ENCODE measurements around the gene CYP8B1. TPM values are rescaled to one million over a fixed set of nuclear protein-coding genes. Genes with fewer than 3 reads are reported as not detected.

Gene CYP8B1
- total and polyA plus RNA-seq, 2 donors: 0.02 TPM; not detected in 1

- Histone ChIP-seq H3K9me3 (ENCODE audit: control insufficient read depth in 2 of 2, insufficient read depth in 1 of 2, low read length in 1 of 2) (no peaks in the 10 kb centered on the region), H3K36me3 (ENCODE audit: control insufficient read depth in 2 of 2, insufficient read depth in 2 of 2, low read length in 1 of 2) (no peaks in the 10 kb centered on the region), H3K4me3 (ENCODE audit: low read length in 2 of 2) (no peak overlapping the region), H3K27ac (ENCODE audit: low read depth in 1 of 2, low read length in 1 of 2) (no peak overlapping the region), H3K27me3 (ENCODE audit: control insufficient read depth in 2 of 2, insufficient read depth in 1 of 2, low read length in 1 of 2) (no peaks in the 10 kb centered on the region), H3K4me1 (ENCODE audit: control insufficient read depth in 2 of 2, insufficient read depth in 2 of 2, low read length in 2 of 2) (no peaks in the 10 kb centered on the region)
- DNase-seq (ENCODE audit: low read depth in 6 of 9, low spot score in 9 of 9): no peak
- 93% methylated on average over 2 of the region's 2 CpGs for WGBS
These were observed 52.3 kb downstream of the CYP8B1 start for GRCh38 chr3:42823351-42823750.

- Histone ChIP-seq H3K36me3 (ENCODE audit: control insufficient read depth in 2 of 2, insufficient read depth in 2 of 2, low read length in 1 of 2) (no peaks in the 10 kb centered on the region), H3K4me3 (ENCODE audit: low read length in 2 of 2) (no peak overlapping the region), H3K4me1 (ENCODE audit: control insufficient read depth in 2 of 2, insufficient read depth in 2 of 2, low read length in 2 of 2) (no peaks in the 10 kb centered on the region), H3K27me3 (ENCODE audit: control insufficient read depth in 2 of 2, insufficient read depth in 1 of 2, low read length in 1 of 2) (no peaks in the 10 kb centered on the region), H3K9me3 (ENCODE audit: control insufficient read depth in 2 of 2, insufficient read depth in 1 of 2, low read length in 1 of 2) (no peaks in the 10 kb centered on the region), H3K27ac (ENCODE audit: low read depth in 1 of 2, low read length in 1 of 2) (no peak overlapping the region)
- WGBS: 94% methylated on average over 3 of the region's 3 CpGs
- DNase-seq (ENCODE audit: low read depth in 6 of 9, low spot score in 9 of 9): no peak
These were observed 52.9 kb downstream of the CYP8B1 start for GRCh38 chr3:42822828-42823227.

Other genes with a start within 250 kb of the CYP8B1 start
- 2.5 TPM for gene ZBTB47, start 222.2 kb downstream of the CYP8B1 start, total RNA-seq
- gene ZBTB47, start 222.2 kb downstream of the CYP8B1 start, polyA plus RNA-seq: 5.1 TPM
- gene KLHL40, start 190.3 kb downstream of the CYP8B1 start, total RNA-seq: 0.14 TPM
- gene KLHL40, start 190.3 kb downstream of the CYP8B1 start, polyA plus RNA-seq: 0.16 TPM
- gene HHATL, start 173.1 kb downstream of the CYP8B1 start, total RNA-seq: 1.7 TPM
- gene HHATL, start 173.1 kb downstream of the CYP8B1 start, polyA plus RNA-seq: 3.7 TPM
- gene CCDC13, start 102.6 kb downstream of the CYP8B1 start, total RNA-seq: 0.94 TPM
- 0.59 TPM for gene CCDC13, start 102.6 kb downstream of the CYP8B1 start, polyA plus RNA-seq
- gene HIGD1A, start 71.4 kb downstream of the CYP8B1 start, total RNA-seq: 82.9 TPM
- 155 TPM for gene HIGD1A, start 71.4 kb downstream of the CYP8B1 start, polyA plus RNA-seq
- 0.14 TPM for gene ACKR2, start 66.4 kb downstream of the CYP8B1 start, total RNA-seq
- gene ACKR2, start 66.4 kb downstream of the CYP8B1 start, polyA plus RNA-seq: 0.82 TPM
- gene ZNF662, start 30.3 kb upstream of the CYP8B1 start, total RNA-seq: 2.8 TPM
- 5.5 TPM for gene ZNF662, start 30.3 kb upstream of the CYP8B1 start, polyA plus RNA-seq
- 1.5 TPM for gene GASK1A, start 103.4 kb upstream of the CYP8B1 start, total RNA-seq
- gene GASK1A, start 103.4 kb upstream of the CYP8B1 start, polyA plus RNA-seq: 1.0 TPM
- 5.2 TPM for gene POMGNT2, start 230.2 kb upstream of the CYP8B1 start, total RNA-seq
- gene POMGNT2, start 230.2 kb upstream of the CYP8B1 start, polyA plus RNA-seq: 4.5 TPM